ENCODE data around the gene CHIT1. TPM values are rescaled to one million over a fixed set of nuclear protein-coding genes. Genes with fewer than 3 reads are reported as not detected.

Gene CHIT1
- total and polyA plus RNA-seq, 2 of the 13 experiments (the other 11 are each of a cell fraction or from before 2014, with no cell fraction given) = not detected

DNA sequence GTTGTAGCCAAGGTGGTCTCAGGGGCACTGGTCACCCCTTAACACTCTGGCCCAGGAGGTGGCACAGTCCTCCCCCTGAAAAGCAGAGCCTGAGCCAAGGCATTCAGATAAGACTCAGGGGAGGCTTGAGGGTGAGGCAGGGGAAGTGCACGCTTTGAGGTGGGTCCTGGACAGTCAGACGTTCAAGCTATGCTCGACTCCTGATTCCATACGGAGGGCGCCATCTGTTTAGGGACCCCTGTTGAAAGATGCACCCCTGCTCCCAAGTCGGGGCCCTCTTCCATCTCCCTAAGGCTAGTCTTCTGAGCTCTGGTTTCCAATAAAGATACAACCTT, 30.0 kb downstream of the CHIT1 start (continued):
- TF ChIP-seq, protein P1, sequence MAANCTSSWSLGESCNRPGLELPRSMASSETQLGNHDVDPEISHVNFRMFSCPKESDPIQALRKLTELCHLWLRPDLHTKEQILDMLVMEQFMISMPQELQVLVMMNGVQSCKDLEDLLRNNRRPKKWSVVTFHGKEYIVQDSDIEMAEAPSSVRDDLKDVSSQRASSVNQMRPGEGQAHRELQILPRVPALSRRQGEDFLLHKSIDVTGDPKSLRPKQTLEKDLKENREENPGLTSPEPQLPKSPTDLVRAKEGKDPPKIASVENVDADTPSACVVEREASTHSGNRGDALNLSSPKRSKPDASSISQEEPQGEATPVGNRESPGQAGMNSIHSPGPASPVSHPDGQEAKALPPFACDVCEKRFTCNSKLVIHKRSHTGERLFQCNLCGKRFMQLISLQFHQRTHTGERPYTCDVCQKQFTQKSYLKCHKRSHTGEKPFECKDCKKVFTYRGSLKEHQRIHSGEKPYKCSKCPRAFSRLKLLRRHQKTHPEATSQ (CRISPR knock-in tag; IDR thresholded peaks at IDR 0.05; ENCODE audit: borderline replicate concordance) = no peak
- TF ChIP-seq, protein P2, sequence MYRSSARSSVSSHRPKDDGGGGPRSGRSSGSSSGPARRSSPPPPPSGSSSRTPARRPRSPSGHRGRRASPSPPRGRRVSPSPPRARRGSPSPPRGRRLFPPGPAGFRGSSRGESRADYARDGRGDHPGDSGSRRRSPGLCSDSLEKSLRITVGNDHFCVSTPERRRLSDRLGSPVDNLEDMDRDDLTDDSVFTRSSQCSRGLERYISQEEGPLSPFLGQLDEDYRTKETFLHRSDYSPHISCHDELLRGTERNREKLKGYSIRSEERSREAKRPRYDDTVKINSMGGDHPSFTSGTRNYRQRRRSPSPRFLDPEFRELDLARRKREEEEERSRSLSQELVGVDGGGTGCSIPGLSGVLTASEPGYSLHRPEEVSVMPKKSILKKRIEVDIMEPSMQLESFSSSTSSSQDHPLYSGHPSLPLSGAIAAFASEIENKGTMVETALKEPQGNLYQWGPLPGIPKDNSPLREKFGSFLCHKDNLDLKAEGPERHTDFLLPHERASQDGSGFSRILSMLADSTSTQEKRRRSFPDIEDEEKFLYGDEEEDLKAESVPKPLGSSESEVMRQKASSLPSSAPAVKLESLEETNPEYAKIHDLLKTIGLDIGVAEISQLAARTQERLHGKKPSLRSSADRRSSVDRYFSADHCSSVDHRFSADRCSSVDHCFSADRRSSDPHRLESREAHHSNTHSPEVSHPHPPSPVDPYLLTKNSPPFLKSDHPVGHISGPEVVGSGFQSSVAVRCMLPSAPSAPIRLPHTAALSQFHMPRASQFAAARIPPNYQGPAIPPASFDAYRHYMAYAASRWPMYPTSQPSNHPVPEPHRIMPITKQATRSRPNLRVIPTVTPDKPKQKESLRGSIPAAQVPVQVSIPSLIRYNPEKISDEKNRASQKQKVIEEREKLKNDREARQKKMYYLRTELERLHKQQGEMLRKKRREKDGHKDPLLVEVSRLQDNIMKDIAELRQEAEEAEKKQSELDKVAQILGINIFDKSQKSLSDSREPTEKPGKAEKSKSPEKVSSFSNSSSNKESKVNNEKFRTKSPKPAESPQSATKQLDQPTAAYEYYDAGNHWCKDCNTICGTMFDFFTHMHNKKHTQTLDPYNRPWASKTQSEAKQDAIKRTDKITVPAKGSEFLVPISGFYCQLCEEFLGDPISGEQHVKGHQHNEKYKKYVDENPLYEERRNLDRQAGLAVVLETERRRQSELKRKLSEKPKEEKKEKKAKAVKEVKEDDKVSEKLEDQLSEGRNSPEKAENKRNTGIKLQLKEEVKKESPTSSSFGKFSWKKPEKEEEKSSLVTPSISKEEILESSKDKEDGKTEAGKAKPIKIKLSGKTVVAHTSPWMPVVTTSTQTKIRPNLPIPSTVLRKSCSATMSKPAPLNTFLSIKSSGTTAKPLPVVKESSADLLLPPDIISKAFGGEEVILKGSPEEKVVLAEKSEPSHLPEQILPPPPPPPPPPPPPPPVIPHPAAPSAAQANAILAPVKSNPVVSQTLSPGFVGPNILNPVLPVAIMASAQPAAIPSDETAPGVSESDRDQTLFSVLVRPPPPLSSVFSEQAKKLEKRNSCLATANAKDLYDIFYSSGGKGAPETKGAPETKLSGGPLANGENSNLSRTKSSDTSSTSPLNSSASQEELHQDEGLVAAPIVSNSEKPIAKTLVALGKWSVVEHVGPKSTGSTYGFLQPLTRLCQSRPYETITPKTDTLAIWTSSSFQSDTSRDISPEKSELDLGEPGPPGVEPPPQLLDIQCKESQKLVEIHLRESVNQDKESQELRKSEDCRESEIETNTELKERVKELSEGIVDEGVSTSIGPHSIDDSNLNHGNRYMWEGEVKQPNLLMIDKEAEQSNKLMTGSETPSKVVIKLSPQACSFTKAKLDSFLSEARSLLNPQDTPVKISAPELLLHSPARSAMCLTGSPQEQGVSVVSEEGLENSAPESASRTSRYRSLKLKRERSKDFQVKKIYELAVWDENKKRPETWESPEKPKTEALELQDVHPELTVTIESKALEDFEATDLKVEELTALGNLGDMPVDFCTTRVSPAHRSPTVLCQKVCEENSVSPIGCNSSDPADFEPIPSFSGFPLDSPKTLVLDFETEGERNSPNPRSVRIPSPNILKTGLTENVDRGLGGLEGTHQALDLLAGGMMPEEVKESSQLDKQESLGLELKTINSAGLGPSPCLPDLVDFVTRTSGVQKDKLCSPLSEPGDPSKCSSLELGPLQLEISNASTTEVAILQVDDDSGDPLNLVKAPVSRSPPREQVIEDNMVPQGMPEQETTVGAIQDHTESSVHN (CRISPR knock-in tag; IDR thresholded peaks at IDR 0.05) = no peak

DNA sequence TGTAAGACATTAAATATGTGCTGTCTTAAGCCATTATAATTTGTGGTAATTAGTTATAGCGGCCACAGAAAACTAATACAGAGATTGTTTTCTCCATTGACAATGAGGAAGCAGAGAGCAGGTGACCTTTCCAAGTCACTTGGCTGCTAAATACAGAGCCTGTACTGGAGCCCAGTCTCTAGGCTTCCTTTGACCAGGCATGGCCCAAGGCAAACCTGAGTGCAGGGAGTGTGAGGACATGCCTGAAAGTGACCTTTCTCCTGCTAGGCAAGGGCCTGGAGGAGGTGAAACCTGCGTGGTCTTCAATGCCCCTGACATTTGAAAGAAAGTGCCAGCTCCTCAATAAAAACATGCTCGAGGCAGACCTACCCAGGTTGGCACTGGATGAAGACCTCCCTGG, 30.5 kb downstream of the CHIT1 start:
- BruUV-seq (replicated peaks) = no TSS peak
- FAIRE-seq = no peak
- TF ChIP-seq ESRRA (CRISPR knock-in tag; IDR thresholded peaks at IDR 0.05; ENCODE audit: low read depth) (no peak), ZNF607 (CRISPR knock-in tag; IDR thresholded peaks at IDR 0.05; ENCODE audit: borderline replicate concordance) (no peak), ZNF12 (CRISPR knock-in tag; IDR thresholded peaks at IDR 0.05) (no peak), IRF2 (CRISPR knock-in tag; IDR thresholded peaks at IDR 0.05) (no peak), ARNT2 (CRISPR knock-in tag; IDR thresholded peaks at IDR 0.05; ENCODE audit: low read depth) (no peak), ZNF563 (CRISPR knock-in tag; IDR thresholded peaks at IDR 0.05) (no peak), MED8 (CRISPR knock-in tag; IDR thresholded peaks at IDR 0.05; ENCODE audit: insufficient replicate concordance) (no peak)
- TF ChIP-seq, protein P3, sequence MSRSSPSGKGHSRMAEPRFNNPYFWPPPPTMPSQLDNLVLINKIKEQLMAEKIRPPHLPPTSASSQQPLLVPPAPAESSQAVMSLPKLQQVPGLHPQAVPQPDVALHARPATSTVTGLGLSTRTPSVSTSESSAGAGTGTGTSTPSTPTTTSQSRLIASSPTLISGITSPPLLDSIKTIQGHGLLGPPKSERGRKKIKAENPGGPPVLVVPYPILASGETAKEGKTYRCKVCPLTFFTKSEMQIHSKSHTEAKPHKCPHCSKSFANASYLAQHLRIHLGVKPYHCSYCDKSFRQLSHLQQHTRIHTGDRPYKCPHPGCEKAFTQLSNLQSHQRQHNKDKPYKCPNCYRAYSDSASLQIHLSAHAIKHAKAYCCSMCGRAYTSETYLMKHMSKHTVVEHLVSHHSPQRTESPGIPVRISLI (CRISPR knock-in tag; IDR thresholded peaks at IDR 0.05; ENCODE audit: borderline replicate concordance) = no peak
- TF ChIP-seq, protein P4, sequence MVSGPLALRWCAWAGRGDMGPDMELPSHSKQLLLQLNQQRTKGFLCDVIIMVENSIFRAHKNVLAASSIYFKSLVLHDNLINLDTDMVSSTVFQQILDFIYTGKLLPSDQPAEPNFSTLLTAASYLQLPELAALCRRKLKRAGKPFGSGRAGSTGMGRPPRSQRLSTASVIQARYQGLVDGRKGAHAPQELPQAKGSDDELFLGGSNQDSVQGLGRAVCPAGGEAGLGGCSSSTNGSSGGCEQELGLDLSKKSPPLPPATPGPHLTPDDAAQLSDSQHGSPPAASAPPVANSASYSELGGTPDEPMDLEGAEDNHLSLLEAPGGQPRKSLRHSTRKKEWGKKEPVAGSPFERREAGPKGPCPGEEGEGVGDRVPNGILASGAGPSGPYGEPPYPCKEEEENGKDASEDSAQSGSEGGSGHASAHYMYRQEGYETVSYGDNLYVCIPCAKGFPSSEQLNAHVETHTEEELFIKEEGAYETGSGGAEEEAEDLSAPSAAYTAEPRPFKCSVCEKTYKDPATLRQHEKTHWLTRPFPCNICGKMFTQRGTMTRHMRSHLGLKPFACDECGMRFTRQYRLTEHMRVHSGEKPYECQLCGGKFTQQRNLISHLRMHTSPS (CRISPR knock-in tag; IDR thresholded peaks at IDR 0.05; ENCODE audit: low read depth) = no peak

More for the DNA sequence above, 30.5 kb downstream of the CHIT1 start:
- H3K4me2 ChIP-seq (ENCODE audit: low read depth, low read length) = no peak overlapping the region
- H4K20me1 ChIP-seq (ENCODE audit: insufficient read depth, low read length) = no peaks in the 10 kb centered on the region
- ChIA-PET CTCF (ENCODE audit: low intra/inter-chr PET ratio, low total read pairs) (no interaction called here), POLR2A (no interaction called here)
- no peaks in the 10 kb centered on the region for H3K9me3 ChIP-seq (ENCODE audit: low read length)
- no peak overlapping the region for H2AFZ ChIP-seq (ENCODE audit: low read length)
- H3K36me3 ChIP-seq (replicated peaks in 1 of 2; ENCODE audit: control insufficient read depth in 1 of 2, insufficient read depth in 2 of 2, low read length in 2 of 2) = no peaks in the 10 kb centered on the region
- no peaks in the 10 kb centered on the region for H3K79me2 ChIP-seq (ENCODE audit: insufficient read depth, low read length)
- ATAC-seq (no peak), DNase-seq (ENCODE audit: low spot score) (no peak)
- H3K27me3 ChIP-seq (ENCODE audit: control insufficient read depth in 1 of 2, insufficient read depth in 2 of 2, low read length in 2 of 2) = peaks cover 0 to 7% of the 10 kb centered on the region in 2 experiments; a peak in 1 of 5 replicates
- peaks cover 13% of the 10 kb centered on the region for H3K4me1 ChIP-seq (ENCODE audit: insufficient read depth, low read length)
- intact Hi-C loops (cut with micrococcal nuclease; ENCODE audit: unreplicated experiment) (no loop called here), in situ Hi-C loops (cut with HindIII; ENCODE audit: extremely low pct_ligation_motif_present, low pct_unique_long_range_greater_than_20kb) (no loop called here)
- 43% methylated on average over 3 of the region's 3 CpGs for WGBS (ENCODE audit: low lambda C conversion rate)
- H3K27ac ChIP-seq (ENCODE audit: extremely low read length, insufficient read depth, low read length) = no peak overlapping the region
- H3K9ac ChIP-seq (ENCODE audit: insufficient read depth, low read depth, low read length) = no peak overlapping the region
- no peak overlapping the region for H3K4me3 ChIP-seq (replicated peaks in 1 of 3; ENCODE audit: insufficient read depth in 1 of 3, low read depth in 2 of 3, low read length in 3 of 3)

All from HepG2 (cell line).